A549 (cell line): ENCODE data around the gene HAUS3. TPM values are rescaled to one million over a fixed set of nuclear protein-coding genes. Genes with fewer than 3 reads are reported as not detected.

ENCODE experiments used
- ATAC-seq, 2 experiments: fragments of 200-7000 bp in 1 of 2; fragments of >200 bp in 1 of 2; cut with Nextera tagmentation in 1 of 2; cut with Tn5 transposase in 1 of 2; 3 replicates each; pipeline versions ENCODE4 v1.8.0 to v1.9.1; 2018 to 2020; ENCODE audit warnings: mild to moderate bottlenecking in 1 of 2, moderate library complexity in 1 of 2
- CTCF ChIA-PET: fragments of 300-600 bp; sonication (Branson Sonifier 250); formaldehyde crosslinking; extraction: SDS; loops from one replicate; lab custom pipeline; 2021; ENCODE audit warnings: antibody characterized with exemption, inconsistent platforms; lab: Yijun Ruan, JAX
- POLR2A ChIA-PET: fragments of 350-600 bp; formaldehyde crosslinking; extraction: SDS; loops from one replicate; lab custom pipeline; 2021; ENCODE audit warnings: antibody characterized with exemption, inconsistent platforms; lab: Yijun Ruan, JAX
- DNase-seq, 2 experiments: peaks; one replicate each; pipeline versions ENCODE4 v3.0.0 to v3.0.0-alpha.2; 2011 to 2016; ENCODE audit warnings: low read depth in 1 of 2, low spot score in 1 of 2
- FAIRE-seq: peaks from 2 replicates; lab custom pipeline; 2011; peaks lifted over from hg19 to GRCh38; lab: Jason Lieb, UNC
- H3K27ac ChIP-seq, 2 experiments: fragments of >200 bp; sonication (Bioruptor Twin); formaldehyde crosslinking; 3 replicates each; pipeline ENCODE4 v1.5.1; 2016 to 2017
- H3K4me1 ChIP-seq: fragments of >200 bp; sonication (Bioruptor Twin); formaldehyde crosslinking; 3 replicates; pipeline ENCODE4 v1.6.1; 2016
- H3K4me2 ChIP-seq: fragments of >200 bp; sonication (Bioruptor Twin); formaldehyde crosslinking; 3 replicates; pipeline ENCODE4 v1.6.1; 2016
- H3K4me3 ChIP-seq: fragments of >200 bp; sonication (Bioruptor Twin); formaldehyde crosslinking; 3 replicates; pipeline ENCODE4 v1.5.1; 2016
- H3K9me3 ChIP-seq: fragments of >200 bp; sonication (Bioruptor Twin); formaldehyde crosslinking; 3 replicates; pipeline ENCODE4 v1.6.1; 2016
- BHLHE40 ChIP-seq: IDR thresholded peaks from 2 replicates; pipeline ENCODE4 v1.6.1; 2012; ENCODE audit warnings: low read depth, low read length, inconsistent platforms
- CEBPB ChIP-seq, 2 experiments: fragments of >200 bp in 1 of 2; sonication (Bioruptor Twin) in 1 of 2; formaldehyde crosslinking in 1 of 2; IDR thresholded peaks; 2 replicates each; pipeline ENCODE4 v1.6.1; 2012 to 2016
- CHD4 ChIP-seq: fragments of 200-600 bp; sonication (generic); IDR thresholded peaks from 2 replicates; pipeline ENCODE4 v1.6.1; 2016; ENCODE audit warnings: antibody characterized with exemption, mild to moderate bottlenecking, borderline replicate concordance
- JUN ChIP-seq, 2 experiments: fragments of >200 bp; sonication (Bioruptor Twin); formaldehyde crosslinking; IDR thresholded peaks; 2 replicates in 1 of 2; 3 replicates in 1 of 2; pipeline ENCODE4 v1.6.1; 2016 to 2017
- MYC ChIP-seq: IDR thresholded peaks from 2 replicates; pipeline ENCODE4 v1.6.1; 2012; ENCODE audit warnings: mild to moderate bottlenecking, inconsistent platforms, low read length, improper control_type of control experiment, borderline replicate concordance
- NFE2L2 ChIP-seq: fragments of 150-350 bp; conservative IDR thresholded peaks from 2 replicates; pipeline ENCODE4 v1.6.1; 2014; ENCODE audit warnings: low read length
- POLR2AphosphoS2 ChIP-seq: conservative IDR thresholded peaks from 2 replicates; pipeline ENCODE4 v1.6.1; 2012; ENCODE audit warnings: low read length, improper control_type of control experiment, inconsistent platforms
- RAD21 ChIP-seq, 2 experiments: fragments of >200 bp in 1 of 2; sonication (Bioruptor Twin) in 1 of 2; formaldehyde crosslinking in 1 of 2; IDR thresholded peaks in 1 of 2; conservative IDR thresholded peaks in 1 of 2; 2 replicates in 1 of 2; 3 replicates in 1 of 2; pipeline ENCODE4 v1.6.1; 2012 to 2018; ENCODE audit warnings: inconsistent platforms in 1 of 2
- RARB ChIP-seq: fragments of 250-450 bp; sonication (Bioruptor Pico); IDR thresholded peaks from 2 replicates; pipeline ENCODE4 v1.8.0; 2021; ENCODE audit warnings: mild to moderate bottlenecking, moderate library complexity
- RFX5 ChIP-seq: fragments of 450-650 bp; IDR thresholded peaks from 2 replicates; pipeline ENCODE4 v1.7.1; 2014; ENCODE audit warnings: antibody characterized with exemption, mild to moderate bottlenecking, moderate library complexity
- RNF2 ChIP-seq: fragments of 200-600 bp; sonication (generic); IDR thresholded peaks from 2 replicates; pipeline ENCODE4 v1.6.1; 2016; ENCODE audit warnings: low read depth, mild to moderate bottlenecking, antibody characterized with exemption, moderate library complexity, borderline replicate concordance
- SMC3 ChIP-seq: fragments of >200 bp; sonication (Bioruptor Twin); formaldehyde crosslinking; IDR thresholded peaks from 3 replicates; pipeline ENCODE4 v1.6.1; 2018; ENCODE audit warnings: inconsistent platforms
- ZFP36 ChIP-seq: fragments of 450-650 bp; IDR thresholded peaks from 2 replicates; pipeline ENCODE4 v1.6.1; 2014; ENCODE audit warnings: borderline replicate concordance; ENCODE audit not compliant: partially characterized antibody
- WGBS: methylation state at CpG from one replicate; pipeline ENCODE4 v1.1.6; 2017; ENCODE audit errors: missing lambda C conversion rate; 5-methylcytosine and 5-hydroxymethylcytosine counted together
- polyA plus RNA-seq, 4 experiments: library from polyadenylated mRNA; depleted of rRNA in 3 of 4; stranded (reverse); fragments of >200 nt; fragmentation: RNase III in 1 of 4; extraction: RNeasy Plus Mini Kit Qiagen cat#74134 plus additional on column Dnase treatment in 1 of 4; gene quantifications; 2 replicates in 3 of 4; 3 replicates in 1 of 4; pipeline ENCODE4 v1.2.3, GENCODE V29; 2011 to 2017
- TF ChIP-seq, protein P1 (sequence below): fragments of 450-650 bp; IDR thresholded peaks from 2 replicates; pipeline ENCODE4 v1.6.1; 2014; ENCODE audit warnings: antibody characterized with exemption

HAUS3 gene
- polyA plus RNA-seq, 2 of the 4 experiments (the other 2 are of a cell fraction): 7.7 to 10.6 TPM

DNA sequence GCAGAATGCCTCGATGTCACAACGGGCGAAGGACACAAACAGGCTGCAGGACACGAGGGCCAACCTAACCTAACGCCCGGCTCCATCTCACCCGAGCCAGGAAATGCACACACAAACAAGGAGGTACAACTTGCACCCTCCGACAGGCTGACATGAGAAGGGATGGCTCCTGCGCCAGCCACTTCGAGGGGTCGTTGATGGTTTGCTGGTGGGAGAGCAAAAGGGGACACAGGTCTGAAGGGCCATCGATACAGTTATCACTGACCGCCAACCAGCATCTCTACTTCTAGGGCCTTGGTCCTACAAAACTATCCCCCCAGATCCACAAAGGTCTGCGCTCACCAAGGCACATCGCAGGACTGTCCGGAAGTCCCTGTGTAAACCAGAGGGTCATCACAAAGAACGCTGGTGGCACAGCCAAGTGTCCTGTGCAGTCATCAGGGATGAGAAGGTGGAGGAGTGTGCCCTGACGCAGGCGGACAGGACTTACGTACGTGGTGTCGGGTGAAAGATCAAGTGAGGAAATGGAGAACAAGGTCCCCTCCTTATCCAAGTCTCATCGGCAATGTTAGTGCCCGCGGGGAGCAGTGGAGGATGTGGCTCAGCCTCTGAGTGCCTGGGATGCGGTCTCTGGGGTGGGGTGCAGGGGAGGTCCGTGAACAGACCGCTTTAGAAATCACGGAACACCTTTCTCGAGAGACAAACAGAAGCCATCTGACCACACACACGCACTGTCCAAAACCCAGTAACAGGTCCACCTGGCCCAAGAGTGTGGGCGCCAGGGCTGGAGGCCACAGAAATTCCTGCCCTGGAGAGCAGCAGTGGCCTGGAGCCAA is 13.0 kb upstream of the HAUS3 start:
- no peak overlapping the region for H3K27ac ChIP-seq
- H3K4me1 ChIP-seq: no peaks in the 10 kb centered on the region
- ChIA-PET CTCF (no interaction called here), POLR2A (no interaction called here)
- DNase-seq (no peak), ATAC-seq (no peak), FAIRE-seq (no peak)
- 90% methylated on average over 31 of the region's 32 CpGs for WGBS
- no peak overlapping the region for H3K4me2 ChIP-seq
- no peak for TF ChIP-seq JUN (IDR thresholded peaks at IDR 0.05)
- no peak overlapping the region for H3K4me3 ChIP-seq
- no peaks in the 10 kb centered on the region for H3K9me3 ChIP-seq

DNA sequence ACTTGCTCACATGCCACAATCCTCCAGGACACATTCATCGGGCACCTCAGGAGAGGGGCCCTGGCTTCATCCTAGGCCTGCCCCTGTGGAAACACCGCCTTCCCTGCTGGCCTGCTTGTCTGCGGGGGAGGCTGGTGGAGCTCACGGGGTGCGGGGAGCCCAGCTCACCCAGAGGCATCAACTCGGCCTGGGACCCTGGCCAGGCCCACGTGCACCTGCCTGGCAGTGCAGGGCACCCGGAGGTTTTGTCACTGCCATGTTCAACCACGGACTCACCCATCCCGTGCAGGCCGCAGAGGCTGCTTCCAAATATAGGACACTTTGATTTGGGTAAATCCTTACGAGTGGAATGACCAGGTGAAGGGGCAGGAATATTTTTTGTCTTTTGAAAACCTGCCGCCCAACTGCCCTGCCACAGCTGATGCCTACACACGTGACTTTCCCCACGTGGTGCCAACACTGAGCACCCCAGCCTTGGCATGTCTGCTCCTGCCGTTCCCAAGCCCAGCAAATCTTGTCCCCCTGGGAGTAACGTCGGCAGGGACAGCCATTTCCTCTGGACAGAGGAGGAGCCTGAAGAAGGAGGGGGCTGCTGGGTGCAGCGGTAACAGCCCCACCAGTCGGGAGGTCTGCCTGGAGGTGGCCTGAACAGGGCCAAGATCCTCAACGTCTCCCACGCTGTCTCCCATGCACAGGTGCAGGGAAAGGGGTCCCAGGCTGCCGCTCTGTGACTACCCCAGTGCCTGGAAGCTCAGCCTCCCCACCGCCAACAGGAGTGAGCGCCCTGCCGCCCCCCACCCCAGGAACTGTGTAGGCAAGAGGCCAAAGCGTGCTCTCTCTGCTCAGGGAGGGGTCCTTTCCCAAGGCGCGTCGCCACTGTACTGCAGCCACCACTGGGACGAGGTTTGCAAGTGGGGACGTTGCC is 11.5 kb upstream of the HAUS3 start:
- FAIRE-seq (no peak), DNase-seq (no peak), ATAC-seq (no peak)
- Histone ChIP-seq H3K4me3 (no peak overlapping the region), H3K9me3 (no peaks in the 10 kb centered on the region), H3K27ac (no peak overlapping the region), H3K4me2 (no peak overlapping the region), H3K4me1 (no peaks in the 10 kb centered on the region)
- TF ChIP-seq BHLHE40: no peak
- TF ChIP-seq CHD4: no peak
- 89% methylated on average over 16 of the region's 32 CpGs for WGBS
- ChIA-PET POLR2A (interaction anchor here (1.4 kb wide), 1 partner anchor 9 kb away, joined by 4 read pairs; the partner anchor contains the start of gene MXD4), CTCF (no interaction called here)

DNA sequence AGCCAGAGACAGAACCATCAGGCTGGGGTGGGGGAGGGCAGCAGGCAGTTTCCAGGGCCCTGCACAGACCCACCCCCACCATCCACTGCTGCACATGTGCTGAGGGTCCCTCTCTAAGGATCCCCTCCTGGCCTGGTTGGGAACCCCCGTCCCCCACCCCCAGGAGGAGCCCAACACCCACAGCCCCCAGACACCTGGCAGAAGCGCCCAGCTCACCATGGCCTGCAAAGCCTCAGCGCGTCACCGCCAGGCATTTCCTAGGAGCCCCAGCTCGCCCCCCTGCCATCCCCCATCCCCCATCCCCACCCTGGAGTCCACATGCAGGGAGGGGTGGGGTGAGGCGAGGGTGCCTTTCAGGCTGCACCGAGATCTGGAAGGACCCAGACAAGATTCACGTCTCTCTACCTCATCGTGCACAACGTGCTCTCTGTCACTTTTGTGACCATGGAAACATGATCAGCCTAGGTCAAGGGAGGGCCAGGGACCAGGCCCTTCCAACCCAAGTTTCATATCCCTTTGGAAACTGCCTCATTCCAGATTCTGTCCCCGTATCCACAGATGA is 10.7 kb upstream of the HAUS3 start:
- Histone ChIP-seq H3K27ac (no peak overlapping the region), H3K4me2 (no peak overlapping the region)
- TF ChIP-seq RNF2: no peak
- TF ChIP-seq RARB (CRISPR knock-in tag): no peak
- no peak for TF ChIP-seq RAD21 (conservative IDR thresholded peaks at IDR 0.05 in 1 of 2, IDR thresholded peaks at IDR 0.05 in 1 of 2)
- no peak for TF ChIP-seq NFE2L2
- TF ChIP-seq POLR2AphosphoS2: no peak
- TF ChIP-seq SMC3: no peak
- TF ChIP-seq, protein P1, sequence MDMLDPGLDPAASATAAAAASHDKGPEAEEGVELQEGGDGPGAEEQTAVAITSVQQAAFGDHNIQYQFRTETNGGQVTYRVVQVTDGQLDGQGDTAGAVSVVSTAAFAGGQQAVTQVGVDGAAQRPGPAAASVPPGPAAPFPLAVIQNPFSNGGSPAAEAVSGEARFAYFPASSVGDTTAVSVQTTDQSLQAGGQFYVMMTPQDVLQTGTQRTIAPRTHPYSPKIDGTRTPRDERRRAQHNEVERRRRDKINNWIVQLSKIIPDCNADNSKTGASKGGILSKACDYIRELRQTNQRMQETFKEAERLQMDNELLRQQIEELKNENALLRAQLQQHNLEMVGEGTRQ: no peak
- no peak for TF ChIP-seq CEBPB (IDR thresholded peaks at IDR 0.05)
- no peak for TF ChIP-seq ZFP36
- no peak for TF ChIP-seq RFX5
- TF ChIP-seq MYC: no peak
- TF ChIP-seq, all 56 proteins: peak for 0
- POLR2A ChIA-PET: interaction anchor here (1.4 kb wide), 1 partner anchor 10 kb away, joined by 4 read pairs; the partner anchor contains the start of gene MXD4
- Histone ChIP-seq H3K4me3 (no peak overlapping the region), H3K4me1 (no peaks in the 10 kb centered on the region), H3K9me3 (no peaks in the 10 kb centered on the region)
- 91% methylated on average over 5 of the region's 12 CpGs for WGBS
- DNase-seq (no peak), FAIRE-seq (no peak), ATAC-seq (no peak)
- CTCF ChIA-PET: no interaction called here
